ENCODE measurements around the gene RXRA.

RXRA gene

GRCh38 chr9:134339183-134339806, 13.0 kb downstream of the RXRA start:
- peak; percentile 73 for DNase-seq

GRCh38 chr9:134340475-134341160, 14.4 kb downstream of the RXRA start:
- DNase-seq, result peak; percentile 51

- peak; percentile 67 for DNase-seq
Observed at GRCh38 chr9:134341306-134341705, 15.1 kb downstream of the RXRA start.

- DNase-seq, result no peak
Observed at GRCh38 chr9:134341929-134342745, 15.9 kb downstream of the RXRA start.

- DNase-seq, result peak; percentile 32
Observed at GRCh38 chr9:134342746-134343115, 16.5 kb downstream of the RXRA start.

DNA sequence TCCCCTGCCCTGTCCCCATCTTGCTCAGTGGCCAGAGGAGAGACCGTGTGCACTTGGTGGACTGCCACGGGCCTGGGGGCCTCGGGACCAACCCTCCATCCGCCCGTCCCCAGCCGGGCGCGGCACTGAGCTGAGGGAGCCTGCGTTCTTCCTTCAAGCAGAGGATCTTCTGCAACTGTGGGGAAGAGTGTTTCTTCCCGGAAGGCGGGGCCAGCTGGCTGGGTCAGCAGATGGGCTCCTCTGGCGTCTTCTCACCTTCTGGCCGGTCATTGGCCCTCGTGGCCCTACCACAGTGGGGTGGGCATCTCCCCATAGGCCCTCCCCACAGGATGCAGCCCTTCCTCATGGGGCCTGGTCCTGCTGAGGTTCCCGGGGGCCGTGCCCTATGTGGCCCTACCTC, 17.4 kb downstream of the RXRA start:
- no peak for DNase-seq

DNA sequence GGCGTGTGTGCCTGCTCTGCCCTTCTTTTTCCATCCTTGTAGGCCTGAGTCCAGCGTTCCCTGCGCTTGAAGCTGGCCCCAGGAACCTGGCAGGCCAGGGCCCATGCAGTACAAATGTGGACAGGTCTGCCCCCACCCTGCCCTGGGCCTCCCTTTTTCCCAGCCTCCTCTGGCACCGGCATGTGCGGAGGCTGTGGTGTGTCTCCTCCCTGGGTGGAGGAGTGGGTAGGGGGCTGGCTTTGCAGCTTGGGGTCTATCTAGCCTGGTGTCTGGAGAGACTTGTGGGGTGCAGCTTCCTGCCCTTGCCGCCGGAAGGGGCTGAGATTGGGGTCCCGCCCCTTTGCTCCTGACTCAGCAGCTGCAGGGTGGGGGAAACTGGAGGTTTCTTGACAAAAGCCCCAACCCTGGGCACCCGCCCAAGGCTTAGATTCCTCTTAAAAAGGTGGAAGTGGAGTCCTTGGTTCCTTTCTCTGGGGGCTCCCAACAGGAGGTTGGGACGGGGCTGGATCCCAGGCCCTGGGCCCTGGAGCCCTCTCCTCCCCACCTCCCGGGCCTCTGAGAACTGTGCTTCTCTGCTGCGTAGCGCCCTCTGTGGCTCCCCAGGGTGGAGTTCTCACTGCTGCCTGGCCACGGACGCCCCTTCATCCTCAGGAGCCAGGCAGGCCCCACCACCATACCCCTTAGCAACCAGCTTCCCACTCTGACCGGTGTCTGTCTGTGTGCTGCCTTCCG, 18.0 kb downstream of the RXRA start:
- peak; percentile 91 for DNase-seq

DNA sequence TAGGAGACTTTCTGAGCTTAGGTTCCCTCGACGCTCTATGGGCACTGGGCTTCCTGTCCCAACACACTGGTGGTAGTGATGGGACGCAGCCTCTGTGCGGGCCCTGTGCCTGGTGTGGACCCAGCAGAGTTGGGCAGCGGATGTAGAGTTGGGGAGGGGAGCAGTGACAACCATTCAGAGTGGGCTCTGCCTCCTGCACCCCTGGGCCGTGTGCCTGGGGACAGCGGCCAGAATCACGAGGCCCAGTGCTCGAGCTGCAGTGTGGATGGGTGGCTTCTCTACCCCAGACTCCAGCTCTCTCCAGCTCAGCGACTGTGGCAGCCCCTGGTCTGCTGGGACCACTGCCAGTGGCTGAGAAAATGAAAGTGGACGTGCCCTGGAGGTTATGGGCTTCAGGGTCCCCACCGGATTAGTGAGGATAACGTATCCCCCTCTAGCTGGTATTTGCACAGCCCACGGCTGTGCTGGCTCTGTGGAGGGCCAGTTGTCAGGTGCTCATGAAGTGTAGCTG, 18.6 kb downstream of the RXRA start:
- DNase-seq, result no peak

DNA sequence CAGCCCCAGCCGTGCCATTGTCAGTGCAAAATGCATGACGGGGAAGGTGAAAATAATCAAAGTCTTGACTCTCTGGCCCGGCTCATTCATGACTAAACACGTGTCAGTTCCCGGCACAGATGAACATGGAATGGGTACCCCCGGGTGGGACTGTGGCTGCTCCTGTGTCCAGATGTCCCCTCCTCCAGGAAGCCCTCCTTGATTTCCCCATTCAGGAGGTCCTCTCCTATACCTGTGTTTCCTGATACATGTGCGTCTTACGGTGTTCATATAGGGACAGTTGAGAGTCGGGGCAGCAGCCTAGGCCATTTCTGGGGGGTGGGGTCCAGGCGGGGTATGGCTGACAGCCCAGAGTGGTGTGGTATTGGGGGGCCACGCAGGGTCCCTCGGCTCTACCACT, 19.5 kb downstream of the RXRA start:
- DNase-seq, result no peak

- DNase-seq, result peak; percentile 64
Observed at GRCh38 chr9:134346151-134346550, 19.9 kb downstream of the RXRA start.

GRCh38 chr9:134346840-134347583, 20.8 kb downstream of the RXRA start:
- DNase-seq, result no peak

GRCh38 chr9:134347996-134348395, 21.7 kb downstream of the RXRA start:
- DNase-seq, result no peak

DNA sequence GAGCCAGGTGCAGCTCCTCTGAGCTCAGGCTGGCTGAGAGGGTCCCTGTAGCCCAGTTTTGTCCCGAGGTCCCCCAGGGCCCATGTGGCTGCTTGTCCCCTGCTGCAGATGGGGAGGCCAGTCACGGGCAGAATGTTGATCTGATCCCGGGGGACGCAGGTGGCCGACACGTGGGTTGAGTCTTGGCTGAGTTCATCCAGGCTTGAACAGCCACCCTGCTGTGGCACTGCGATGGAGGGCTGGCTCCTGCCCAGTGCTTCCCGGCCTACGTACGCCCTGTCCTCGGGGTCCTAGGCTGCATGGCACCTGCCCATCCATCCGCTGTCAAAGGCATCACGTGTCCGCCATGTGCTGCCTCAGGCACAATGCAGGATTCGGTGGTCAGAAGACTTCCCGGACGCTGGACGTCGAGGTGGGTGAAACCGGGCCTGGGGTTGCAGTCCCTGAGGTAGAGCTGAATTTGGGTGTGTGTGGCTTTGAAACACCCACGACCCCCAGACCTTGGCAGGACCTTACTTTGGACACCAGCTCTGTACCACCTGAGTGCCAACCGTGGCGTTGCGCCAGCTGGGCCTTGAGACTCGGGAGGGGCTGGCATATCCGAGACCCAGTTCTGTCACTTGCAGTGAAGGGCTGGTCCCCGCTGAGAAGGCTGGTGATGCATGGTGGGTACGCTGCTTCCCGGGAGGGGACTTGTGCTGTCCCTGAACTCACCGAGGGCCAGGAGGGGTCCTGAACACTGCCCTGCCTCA, 22.3 kb downstream of the RXRA start:
- DNase-seq, result no peak

DNA sequence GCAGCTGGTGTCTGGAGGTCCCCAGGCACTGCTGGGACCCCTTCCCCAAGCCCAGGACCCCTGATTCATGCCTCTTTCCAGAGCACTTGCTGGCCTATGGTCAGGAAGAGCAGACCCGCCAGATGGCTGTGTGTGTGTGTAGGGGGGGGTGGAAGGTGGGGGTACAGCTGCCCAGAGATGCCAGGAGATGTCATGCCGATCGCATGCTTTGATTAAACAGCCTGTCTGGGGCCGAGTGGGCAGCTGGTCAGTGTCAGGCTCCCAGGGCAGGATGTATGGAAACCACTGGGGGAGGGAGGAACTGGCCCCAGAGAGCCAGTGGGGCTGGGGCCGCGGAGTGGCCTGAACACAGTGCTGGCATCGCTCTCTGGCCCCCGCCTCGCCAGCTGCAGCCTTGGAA, 23.7 kb downstream of the RXRA start:
- no peak for DNase-seq

GRCh38 chr9:134350416-134350994, 24.2 kb downstream of the RXRA start:
- no peak for DNase-seq

DNA sequence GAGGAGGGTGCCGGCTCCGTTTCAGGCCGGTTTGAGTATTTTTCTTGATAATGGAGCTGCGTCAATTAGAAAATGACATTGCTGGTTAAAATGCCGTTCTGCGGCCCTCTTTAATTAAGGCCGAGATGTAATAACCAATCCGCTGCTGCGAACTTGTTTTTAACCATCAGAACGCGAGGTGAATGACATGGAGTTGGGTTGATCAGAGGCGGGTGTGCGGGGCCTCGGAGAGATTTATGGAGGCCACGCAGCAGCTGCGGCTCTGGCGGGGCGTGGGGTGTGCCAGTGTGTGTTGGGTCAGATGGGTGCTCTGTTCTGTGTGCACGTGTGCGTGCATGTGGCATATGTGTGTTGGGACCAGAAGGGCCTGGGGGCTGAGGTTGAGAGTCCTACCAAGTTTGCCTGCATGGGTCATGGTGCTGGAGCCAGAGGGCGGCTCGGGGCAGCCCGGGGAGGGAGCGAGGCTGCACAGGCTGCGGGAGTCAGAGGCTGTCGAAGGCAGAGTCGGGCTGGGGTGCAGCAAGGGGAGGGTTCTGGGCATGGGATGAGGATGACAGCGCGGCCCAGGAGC, 25.4 kb downstream of the RXRA start:
- no peak for DNase-seq

GRCh38 chr9:134352247-134352933, 26.1 kb downstream of the RXRA start:
- DNase-seq, result no peak

DNA sequence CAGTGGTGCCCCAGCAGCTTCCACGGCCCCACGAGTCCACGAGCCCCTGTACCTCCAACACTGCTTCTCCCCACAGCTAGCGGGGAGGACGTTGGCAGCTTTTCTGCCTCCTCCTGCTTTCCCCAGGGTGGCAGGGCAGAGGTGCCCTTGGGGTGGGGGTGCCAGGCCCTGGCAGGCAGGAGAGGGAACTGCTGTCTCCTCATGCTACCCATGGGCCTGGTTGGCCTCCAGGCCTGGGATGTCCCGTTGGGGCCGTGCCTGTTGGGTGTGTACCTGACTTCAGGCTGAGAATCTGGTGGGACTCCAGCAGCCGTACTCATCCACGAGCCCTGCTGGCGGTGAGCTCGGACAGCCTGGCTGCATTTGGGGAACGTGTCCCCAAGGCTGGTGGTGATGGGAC, 27.3 kb downstream of the RXRA start:
- no peak for DNase-seq

- DNase-seq, result no peak
Observed at GRCh38 chr9:134355158-134355557, 28.9 kb downstream of the RXRA start.
